WERI-Rb-1 (cell line): ENCODE results near the gene C10orf143.
A peak's percentile ranks its signal among the peaks of the same experiment; 100 is the strongest.
"Not testable (repeated sequence)": the region's sequence is repeated elsewhere in the genome, so short reads cannot be mapped to it uniquely, and the experiment has no call there.

Experiments
- DNase-seq: peaks from one replicate; pipeline ENCODE4 v3.0.0-alpha.2; 2020
- H3K27ac ChIP-seq: fragments of 250-450 bp; sonication (Bioruptor Pico); 2 replicates; pipeline ENCODE4 v1.5.1; 2020; ENCODE audit warnings: mild to moderate bottlenecking, moderate library complexity
- H3K27me3 ChIP-seq: fragments of 250-450 bp; sonication (Bioruptor Pico); 2 replicates; pipeline ENCODE4 v1.5.1; 2021; ENCODE audit warnings: mild to moderate bottlenecking, low read depth, moderate library complexity; ENCODE audit not compliant: insufficient read depth, severe bottlenecking
- H3K36me3 ChIP-seq: fragments of 250-450 bp; sonication (Bioruptor Pico); 2 replicates; pipeline ENCODE4 v1.5.1; 2020; ENCODE audit warnings: mild to moderate bottlenecking, moderate library complexity
- H3K4me3 ChIP-seq: 2 replicates; pipeline ENCODE4 v1.5.1; 2011; ENCODE audit warnings: low read depth, mild to moderate bottlenecking, control low read depth, low read length
- H3K9me3 ChIP-seq: fragments of 250-450 bp; sonication (Bioruptor Pico); 2 replicates; pipeline ENCODE4 v1.5.1; 2021; ENCODE audit warnings: mild to moderate bottlenecking, moderate library complexity; ENCODE audit not compliant: severe bottlenecking
- CTCF ChIP-seq: IDR thresholded peaks from 2 replicates; pipeline ENCODE4 v1.5.1; 2011; ENCODE audit warnings: low read depth, mild to moderate bottlenecking, control low read depth, inconsistent platforms, low read length

The C10orf143 gene

GRCh38 chr10:130108934-130109604 is 1.6 kb downstream of the C10orf143 start:
- no peaks in the 10 kb centered on the region for H3K36me3 ChIP-seq
- no peak for TF ChIP-seq CTCF
- H3K27ac ChIP-seq = no peak overlapping the region
- 0 out of 2 replicates have a peak overlapping the region, but pooled peaks have one; percentile 87 for H3K4me3 ChIP-seq
- no peak for DNase-seq
- no peaks in the 10 kb centered on the region for H3K9me3 ChIP-seq
- H3K27me3 ChIP-seq = no peaks in the 10 kb centered on the region

DNA sequence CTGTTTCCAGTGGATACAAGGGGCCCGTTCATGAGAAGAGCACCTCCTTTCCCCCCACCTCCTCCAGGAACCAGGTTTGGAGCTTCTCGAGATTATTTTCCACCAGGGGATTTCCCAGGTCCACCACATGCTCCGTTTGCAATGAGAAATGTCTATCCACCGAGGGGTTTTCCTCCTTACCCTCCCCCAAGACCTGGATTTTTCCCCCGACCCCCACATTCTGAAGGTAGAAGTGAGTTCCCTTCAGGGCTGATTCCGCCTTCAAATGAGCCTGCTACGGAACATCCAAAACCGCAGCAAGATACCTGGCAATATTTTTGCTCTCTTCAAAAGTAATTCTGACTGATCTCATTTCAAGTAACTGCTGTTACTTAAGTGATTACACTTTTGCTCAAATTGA is 2.5 kb downstream of the C10orf143 start:
- H3K4me3 ChIP-seq, H3K27ac ChIP-seq, H3K27me3 ChIP-seq, H3K36me3 ChIP-seq, H3K9me3 ChIP-seq, DNase-seq: not testable (repeated sequence)

DNA sequence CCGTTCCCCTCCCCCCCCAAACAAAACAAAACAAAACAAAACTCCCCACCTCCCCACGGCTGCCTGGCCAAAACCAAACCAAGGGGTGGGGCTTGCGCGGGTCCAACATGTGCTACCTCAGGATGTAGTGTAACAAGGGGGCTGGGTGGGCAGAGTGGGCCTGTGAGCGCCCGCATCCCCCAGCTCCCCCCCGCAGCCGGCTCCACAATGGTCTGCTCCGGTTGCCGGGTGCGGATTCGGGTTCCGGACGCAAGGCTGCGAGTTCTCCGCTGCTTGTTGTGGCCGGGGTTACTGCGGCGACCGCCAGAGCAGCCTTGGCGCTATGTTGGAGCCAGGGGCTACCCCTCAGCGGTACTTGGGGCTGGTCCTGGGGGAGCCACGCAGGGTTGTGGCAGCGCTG is 4.9 kb downstream of the C10orf143 start:
- Histone ChIP-seq H3K4me3 (no peak overlapping the region), H3K36me3 (no peaks in the 10 kb centered on the region), H3K9me3 (no peaks in the 10 kb centered on the region), H3K27ac (no peak overlapping the region), H3K27me3 (no peaks in the 10 kb centered on the region)
- no peak for TF ChIP-seq CTCF
- no peak for DNase-seq

- TF ChIP-seq CTCF = no peak
- no peaks in the 10 kb centered on the region for H3K9me3 ChIP-seq
- H3K27me3 ChIP-seq = no peaks in the 10 kb centered on the region
- H3K36me3 ChIP-seq = no peaks in the 10 kb centered on the region
- no peak for DNase-seq
- no peak overlapping the region for H3K4me3 ChIP-seq
- no peak overlapping the region for H3K27ac ChIP-seq
These were observed 11.3 kb downstream of the C10orf143 start for GRCh38 chr10:130099344-130099743.

DNA sequence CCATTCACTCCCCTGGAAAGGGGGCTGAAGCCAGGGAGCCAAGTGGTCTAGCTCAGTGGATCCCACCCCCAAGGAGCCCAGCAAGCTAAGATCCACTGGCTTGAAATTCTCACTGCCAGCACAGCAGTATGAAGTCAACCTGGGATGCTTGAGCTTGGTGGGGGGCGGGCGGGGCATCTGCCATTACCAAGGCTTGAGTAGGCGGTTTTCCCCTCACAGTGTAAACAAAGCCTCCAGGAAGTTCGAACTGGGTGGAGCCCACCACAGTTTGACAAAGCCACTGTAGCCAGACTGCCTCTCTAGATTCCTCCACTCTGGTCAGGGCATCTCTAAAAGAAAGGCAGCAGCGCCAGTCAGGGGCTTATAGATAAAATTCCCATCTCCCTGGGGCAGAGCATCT is 20.1 kb downstream of the C10orf143 start:
- H3K4me3 ChIP-seq, DNase-seq, H3K27ac ChIP-seq, H3K36me3 ChIP-seq, H3K9me3 ChIP-seq, H3K27me3 ChIP-seq: not testable (repeated sequence)

DNA sequence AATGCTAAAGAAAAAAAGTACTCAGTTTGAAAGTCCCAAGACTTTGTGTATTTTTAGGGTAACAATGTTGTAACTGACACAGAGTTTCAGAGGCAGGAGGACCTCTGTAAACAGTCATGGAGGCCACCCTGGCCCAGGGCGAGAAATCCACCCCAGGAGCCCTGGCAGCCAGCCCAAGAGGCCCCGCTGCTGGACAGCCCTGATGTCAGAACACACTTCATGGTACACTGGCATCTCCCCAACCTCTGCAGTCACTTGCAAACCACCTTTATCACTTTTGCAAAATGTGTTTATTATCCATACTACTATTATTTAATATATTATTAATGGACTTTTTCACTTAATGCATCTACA is 30.2 kb downstream of the C10orf143 start:
- Histone ChIP-seq H3K27me3 (no peaks in the 10 kb centered on the region), H3K27ac (no peak overlapping the region), H3K4me3 (no peak overlapping the region), H3K9me3 (no peaks in the 10 kb centered on the region), H3K36me3 (no peaks in the 10 kb centered on the region)
- DNase-seq = no peak
- TF ChIP-seq CTCF = no peak
